Retinal pigment epithelial cell (primary cell): ENCODE results near the gene FUT4.
"Not testable (repeated sequence)": the region's sequence is repeated elsewhere in the genome, so short reads cannot be mapped to it uniquely, and the experiment has no call there.

Source experiments
- DNase-seq: peaks from one replicate; pipeline ENCODE4 v3.0.0-alpha.2; 2010; ENCODE audit warnings: low read depth
- H3K4me3 ChIP-seq: 2 replicates; pipeline ENCODE4 v1.5.1; 2011; ENCODE audit warnings: mild to moderate bottlenecking, low read length, control low read depth, moderate library complexity
- TF ChIP-seq, protein P1 (sequence below): conservative IDR thresholded peaks from 2 replicates; pipeline ENCODE4 v1.5.1; 2011; ENCODE audit warnings: low read depth, low read length, control low read depth, inconsistent platforms

Gene FUT4, protein sequence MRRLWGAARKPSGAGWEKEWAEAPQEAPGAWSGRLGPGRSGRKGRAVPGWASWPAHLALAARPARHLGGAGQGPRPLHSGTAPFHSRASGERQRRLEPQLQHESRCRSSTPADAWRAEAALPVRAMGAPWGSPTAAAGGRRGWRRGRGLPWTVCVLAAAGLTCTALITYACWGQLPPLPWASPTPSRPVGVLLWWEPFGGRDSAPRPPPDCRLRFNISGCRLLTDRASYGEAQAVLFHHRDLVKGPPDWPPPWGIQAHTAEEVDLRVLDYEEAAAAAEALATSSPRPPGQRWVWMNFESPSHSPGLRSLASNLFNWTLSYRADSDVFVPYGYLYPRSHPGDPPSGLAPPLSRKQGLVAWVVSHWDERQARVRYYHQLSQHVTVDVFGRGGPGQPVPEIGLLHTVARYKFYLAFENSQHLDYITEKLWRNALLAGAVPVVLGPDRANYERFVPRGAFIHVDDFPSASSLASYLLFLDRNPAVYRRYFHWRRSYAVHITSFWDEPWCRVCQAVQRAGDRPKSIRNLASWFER

GRCh38 chr11:94543695-94544645 lies at the start of gene FUT4:
Gene FUT4, plus strand, starts transcription at chr11:94543921. Its CDS starts 213 bp downstream, at chr11:94544134.
- peak; percentile 33 for DNase-seq
- TF ChIP-seq, protein P1, sequence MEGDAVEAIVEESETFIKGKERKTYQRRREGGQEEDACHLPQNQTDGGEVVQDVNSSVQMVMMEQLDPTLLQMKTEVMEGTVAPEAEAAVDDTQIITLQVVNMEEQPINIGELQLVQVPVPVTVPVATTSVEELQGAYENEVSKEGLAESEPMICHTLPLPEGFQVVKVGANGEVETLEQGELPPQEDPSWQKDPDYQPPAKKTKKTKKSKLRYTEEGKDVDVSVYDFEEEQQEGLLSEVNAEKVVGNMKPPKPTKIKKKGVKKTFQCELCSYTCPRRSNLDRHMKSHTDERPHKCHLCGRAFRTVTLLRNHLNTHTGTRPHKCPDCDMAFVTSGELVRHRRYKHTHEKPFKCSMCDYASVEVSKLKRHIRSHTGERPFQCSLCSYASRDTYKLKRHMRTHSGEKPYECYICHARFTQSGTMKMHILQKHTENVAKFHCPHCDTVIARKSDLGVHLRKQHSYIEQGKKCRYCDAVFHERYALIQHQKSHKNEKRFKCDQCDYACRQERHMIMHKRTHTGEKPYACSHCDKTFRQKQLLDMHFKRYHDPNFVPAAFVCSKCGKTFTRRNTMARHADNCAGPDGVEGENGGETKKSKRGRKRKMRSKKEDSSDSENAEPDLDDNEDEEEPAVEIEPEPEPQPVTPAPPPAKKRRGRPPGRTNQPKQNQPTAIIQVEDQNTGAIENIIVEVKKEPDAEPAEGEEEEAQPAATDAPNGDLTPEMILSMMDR: no peak
- peak within 1 kb of the TSS; percentile 58 for H3K4me3 ChIP-seq

- no peak for DNase-seq
- TF ChIP-seq, protein P1: no peak
- peak overlapping the region; percentile 91 for H3K4me3 ChIP-seq
Measured at GRCh38 chr11:94494126-94494680, 49.5 kb upstream of the FUT4 start.

GRCh38 chr11:94500181-94500580 lies 43.5 kb upstream of the FUT4 start:
- DNase-seq: no peak
- TF ChIP-seq, protein P1: no peak
- H3K4me3 ChIP-seq: no peak overlapping the region

- TF ChIP-seq, protein P1: no peak
- H3K4me3 ChIP-seq: no peak overlapping the region
- no peak for DNase-seq
Measured at GRCh38 chr11:94501522-94501921, 42.2 kb upstream of the FUT4 start.

DNA sequence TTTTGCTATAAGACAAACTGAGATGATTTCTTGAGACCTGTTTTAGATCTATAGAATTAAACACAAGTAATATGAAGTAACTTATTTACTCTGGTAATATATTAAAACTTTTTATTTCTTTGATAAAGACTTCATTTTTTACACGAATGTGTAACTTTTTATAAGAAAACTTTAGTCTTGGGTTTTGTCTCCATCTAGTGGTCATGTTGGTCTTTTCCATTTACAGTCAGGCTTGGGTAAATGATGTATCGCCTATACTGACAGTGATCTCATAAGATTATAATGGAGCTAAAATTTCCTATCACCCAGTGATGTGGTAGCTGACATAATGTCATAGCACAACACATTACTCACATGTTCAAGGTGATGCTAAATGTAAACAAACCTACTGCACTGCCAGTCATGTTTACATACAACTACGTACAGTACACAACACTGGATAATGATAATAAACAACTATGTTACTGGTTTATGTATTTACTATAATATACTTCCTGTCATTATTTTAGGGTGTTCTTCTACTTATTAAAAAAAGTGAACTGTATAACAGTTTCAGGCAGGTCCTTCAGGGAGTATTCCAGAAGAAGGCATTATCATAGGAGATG lies 38.9 kb upstream of the FUT4 start:
- DNase-seq: no peak
- TF ChIP-seq, protein P1: peak; percentile 63
- H3K4me3 ChIP-seq: no peak overlapping the region

DNA sequence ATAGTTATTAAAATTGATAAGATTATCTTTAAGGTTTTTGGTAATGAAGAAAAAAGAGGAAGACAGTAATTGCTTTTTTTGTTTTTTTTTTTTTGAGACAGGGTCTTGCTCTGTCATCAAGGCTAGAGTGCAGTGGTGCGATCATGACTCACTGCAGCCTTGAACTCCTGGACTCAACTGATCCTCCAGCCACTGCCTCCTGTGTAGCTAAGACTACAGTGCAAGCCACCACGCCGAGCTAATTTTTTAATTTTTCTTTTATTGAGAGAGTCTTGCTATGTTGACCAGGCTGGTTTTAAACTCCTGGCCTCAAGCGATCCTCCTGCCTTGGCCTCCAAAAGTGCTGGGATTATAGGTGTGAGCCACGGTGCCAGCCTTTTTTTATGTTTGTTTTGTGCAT lies 37.2 kb upstream of the FUT4 start:
- H3K4me3 ChIP-seq, DNase-seq: not testable (repeated sequence)
